ENCODE measurements around the gene STKLD1. TPM values are rescaled to one million over a fixed set of nuclear protein-coding genes. Genes with fewer than 3 reads are reported as not detected.

Gene STKLD1
- total and polyA plus RNA-seq, 12 donors = 0.71 to 6.0 (median 2.2) TPM; not detected in 2

DNA sequence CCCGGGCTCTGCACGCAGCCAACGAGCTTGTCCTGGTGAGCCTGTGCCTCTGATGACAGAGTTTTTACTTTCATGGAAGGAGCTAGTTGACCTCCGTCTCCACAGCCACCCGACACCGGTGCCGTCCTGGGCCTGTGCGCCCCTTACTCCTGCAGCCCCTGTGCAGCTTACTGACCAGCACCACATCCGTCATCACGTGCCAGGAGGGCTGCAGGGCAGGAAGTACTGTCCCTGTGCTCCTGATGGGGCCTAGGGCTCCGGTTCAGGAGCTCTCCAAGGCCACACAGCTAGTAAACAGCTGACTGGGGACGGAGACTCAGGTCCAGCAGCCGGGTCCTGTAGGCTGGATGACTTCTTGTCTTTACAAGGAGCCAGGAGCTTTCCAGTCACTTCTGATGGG lies 10.2 kb downstream of the STKLD1 start:
- TF ChIP-seq POLR2A (IDR thresholded peaks at IDR 0.05) = no peak
- TF ChIP-seq, protein P1, sequence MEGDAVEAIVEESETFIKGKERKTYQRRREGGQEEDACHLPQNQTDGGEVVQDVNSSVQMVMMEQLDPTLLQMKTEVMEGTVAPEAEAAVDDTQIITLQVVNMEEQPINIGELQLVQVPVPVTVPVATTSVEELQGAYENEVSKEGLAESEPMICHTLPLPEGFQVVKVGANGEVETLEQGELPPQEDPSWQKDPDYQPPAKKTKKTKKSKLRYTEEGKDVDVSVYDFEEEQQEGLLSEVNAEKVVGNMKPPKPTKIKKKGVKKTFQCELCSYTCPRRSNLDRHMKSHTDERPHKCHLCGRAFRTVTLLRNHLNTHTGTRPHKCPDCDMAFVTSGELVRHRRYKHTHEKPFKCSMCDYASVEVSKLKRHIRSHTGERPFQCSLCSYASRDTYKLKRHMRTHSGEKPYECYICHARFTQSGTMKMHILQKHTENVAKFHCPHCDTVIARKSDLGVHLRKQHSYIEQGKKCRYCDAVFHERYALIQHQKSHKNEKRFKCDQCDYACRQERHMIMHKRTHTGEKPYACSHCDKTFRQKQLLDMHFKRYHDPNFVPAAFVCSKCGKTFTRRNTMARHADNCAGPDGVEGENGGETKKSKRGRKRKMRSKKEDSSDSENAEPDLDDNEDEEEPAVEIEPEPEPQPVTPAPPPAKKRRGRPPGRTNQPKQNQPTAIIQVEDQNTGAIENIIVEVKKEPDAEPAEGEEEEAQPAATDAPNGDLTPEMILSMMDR (IDR thresholded peaks at IDR 0.05) = no peak
- 78 to 90% (median 85%) methylated on average over 2 to 13 of the region's 13 CpGs for WGBS, 4 donors
- no peaks in the 10 kb centered on the region for H3K27me3 ChIP-seq
- no peaks in the 10 kb centered on the region for H3K4me1 ChIP-seq (replicated peaks in 1 of 2)
- no peaks in the 10 kb centered on the region for H3K9me3 ChIP-seq (replicated peaks in 1 of 3)
- H3K36me3 ChIP-seq (replicated peaks in 1 of 2) = no peaks in the 10 kb centered on the region
- H3K27ac ChIP-seq = no peak overlapping the region
- intact Hi-C loops (cut with DNase I) = no loop called here
- DNase-seq = no peak
- no peak overlapping the region for H3K4me3 ChIP-seq

DNA sequence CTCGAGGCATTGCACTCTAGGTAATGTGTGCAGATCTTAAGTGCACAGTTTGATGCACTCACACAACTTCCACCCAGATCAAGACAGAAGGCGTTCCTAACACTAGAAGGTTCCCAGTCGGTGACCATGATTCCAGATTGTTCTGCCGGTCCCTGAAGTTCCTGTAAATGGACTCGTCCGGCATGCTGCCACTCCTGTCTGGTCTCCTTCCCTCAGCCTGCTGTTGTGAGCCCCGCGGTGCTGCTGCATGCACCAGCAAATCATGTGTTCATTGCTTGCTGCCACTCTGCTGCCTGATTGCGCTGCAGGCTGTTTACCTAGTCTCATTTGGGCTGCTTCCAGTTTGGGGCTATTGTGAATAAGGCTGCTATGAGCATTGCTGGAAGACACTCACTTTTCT lies 11.5 kb downstream of the STKLD1 start:
- WGBS, 4 donors = 84 to 87% (median 86%) methylated on average over 5 to 9 of the region's 9 CpGs
- no peaks in the 10 kb centered on the region for H3K9me3 ChIP-seq (replicated peaks in 1 of 3)
- H3K27ac ChIP-seq = no peak overlapping the region
- DNase-seq = no peak
- no peaks in the 10 kb centered on the region for H3K27me3 ChIP-seq
- no peak for TF ChIP-seq POLR2A (IDR thresholded peaks at IDR 0.05)
- TF ChIP-seq, protein P1 (IDR thresholded peaks at IDR 0.05) = no peak
- no peak overlapping the region for H3K4me3 ChIP-seq
- H3K36me3 ChIP-seq (replicated peaks in 1 of 2) = no peaks in the 10 kb centered on the region
- no peaks in the 10 kb centered on the region for H3K4me1 ChIP-seq (replicated peaks in 1 of 2)
- intact Hi-C loops (cut with DNase I) = no loop called here

GRCh38 chr9:133389025-133389557 lies 12.9 kb downstream of the STKLD1 start:
- Histone ChIP-seq H3K36me3 (replicated peaks in 1 of 2) (no peaks in the 10 kb centered on the region), H3K4me1 (replicated peaks in 1 of 2) (no peaks in the 10 kb centered on the region), H3K27ac (no peak overlapping the region), H3K27me3 (no peaks in the 10 kb centered on the region), H3K4me3 (no peak overlapping the region), H3K9me3 (replicated peaks in 1 of 3) (no peaks in the 10 kb centered on the region)
- TF ChIP-seq POLR2A (IDR thresholded peaks at IDR 0.05) = no peak
- TF ChIP-seq, protein P1 (IDR thresholded peaks at IDR 0.05) = no peak
- DNase-seq = no peak
- intact Hi-C loops (cut with DNase I) = no loop called here
- 84 to 95% (median 93%) methylated on average over 2 to 12 of the region's 12 CpGs for whole genome bisulfite sequencing, 4 donors

- TF ChIP-seq, protein P1 (IDR thresholded peaks at IDR 0.05) = no peak
- TF ChIP-seq POLR2A (IDR thresholded peaks at IDR 0.05) = no peak
- no peak overlapping the region for H3K27ac ChIP-seq
- no peak overlapping the region for H3K4me3 ChIP-seq
- H3K4me1 ChIP-seq (replicated peaks in 1 of 2) = no peaks in the 10 kb centered on the region
- H3K27me3 ChIP-seq = no peaks in the 10 kb centered on the region
- no peaks in the 10 kb centered on the region for H3K36me3 ChIP-seq (replicated peaks in 1 of 2)
- 76 to 89% (median 87%) methylated on average over 8 to 13 of the region's 13 CpGs for WGBS, 4 donors
- H3K9me3 ChIP-seq (replicated peaks in 1 of 3) = no peaks in the 10 kb centered on the region
- intact Hi-C loops (cut with DNase I) = no loop called here
- no peak for DNase-seq
These were observed 13.4 kb downstream of the STKLD1 start for GRCh38 chr9:133389562-133389961.
